Measurements from ENCODE around the gene P2RX3.
"Not testable (repeated sequence)": the region's sequence is repeated elsewhere in the genome, so short reads cannot be mapped to it uniquely, and the experiment has no call there.

GRCh38 chr11:57296205-57296604 is 41.9 kb upstream of the P2RX3 start:
- TF ChIP-seq CTCF (IDR thresholded peaks at IDR 0.05 in 4 of 5, conservative IDR thresholded peaks at IDR 0.05 in 1 of 5); POLR2A (IDR thresholded peaks at IDR 0.05): not testable (repeated sequence)

Measured in gastrocnemius medialis (tissue), 4 donors.